ENCODE data around the gene FAM83E.

- TF ChIP-seq CTCF (IDR thresholded peaks at IDR 0.05; ENCODE audit: control extremely low read depth in 1 of 3, insufficient read depth in 1 of 3, low read depth in 1 of 3, low read length in 3 of 3) (no peak), MAX (IDR thresholded peaks at IDR 0.05) (no peak; the same call in 1 of the 2 replicates), USF2 (IDR thresholded peaks at IDR 0.05; ENCODE audit: low read length) (no peak), ATF2 (IDR thresholded peaks at IDR 0.05; ENCODE audit: low read length) (no peak), TEAD4 (IDR thresholded peaks at IDR 0.05; ENCODE audit: low read depth, low read length) (no peak)
Observed at GRCh38 chr19:48629297-48629598, 14.4 kb upstream of the FAM83E start.
